ENCODE results near the gene USP35. TPM values are rescaled to one million over a fixed set of nuclear protein-coding genes. Genes with fewer than 3 reads are reported as not detected.
"Not testable (repeated sequence)": the region's sequence is repeated elsewhere in the genome, so short reads cannot be mapped to it uniquely, and the experiment has no call there.

Gene USP35
- total RNA-seq, 4 donors from 2014 or later = 7.1 to 14.5 (median 10.6) TPM

- ATAC-seq = peak; percentile 93
- WGBS, 2 donors (ENCODE audit: low coverage in 1 of 2) = 58 to 83% methylated on average over 2 to 9 of the region's 17 CpGs
- TF ChIP-seq POLR2AphosphoS5 (IDR thresholded peaks at IDR 0.05) (peak; percentile 57), POLR2A (IDR thresholded peaks at IDR 0.05) (no peak)
- Histone ChIP-seq H3K27ac (peak overlapping the region; percentile 26 to 84 (median 80)), H3K27me3 (no peaks in the 10 kb centered on the region), H3K9me3 (no peaks in the 10 kb centered on the region), H3K36me3 (peaks cover 0 to 23% of the 10 kb centered on the region in 2 donors), H3K4me3 (no peak overlapping the region), H3K4me1 (peaks cover 0 to 42% (median 8%) of the 10 kb centered on the region in 3 donors)
Observed at GRCh38 chr11:78168539-78169477, 19.9 kb upstream of the USP35 start.

DNA sequence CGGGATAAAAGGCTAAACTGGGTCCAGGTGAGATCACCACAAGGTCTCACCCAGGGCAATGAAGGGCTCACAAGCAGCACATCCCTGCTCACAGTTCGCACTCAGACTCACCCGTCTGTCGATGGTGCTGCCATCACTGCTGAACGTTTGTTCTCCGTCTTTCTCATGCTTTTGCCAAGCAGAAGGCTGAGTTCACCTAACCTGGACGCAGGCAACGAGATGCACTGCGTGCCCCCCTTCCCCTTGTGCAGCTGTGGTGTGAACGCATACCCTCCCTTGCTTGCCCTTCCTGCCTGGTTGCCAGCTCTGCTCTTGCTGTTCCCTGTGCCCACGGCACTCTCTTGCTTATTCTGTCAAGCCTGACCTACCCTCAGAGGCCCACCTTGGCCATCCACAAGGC lies 18.3 kb upstream of the USP35 start:
- peak overlapping the region in 3 of 4 donors; percentile 78 to 84 (median 82) for H3K27ac ChIP-seq
- no peak for ATAC-seq

DNA sequence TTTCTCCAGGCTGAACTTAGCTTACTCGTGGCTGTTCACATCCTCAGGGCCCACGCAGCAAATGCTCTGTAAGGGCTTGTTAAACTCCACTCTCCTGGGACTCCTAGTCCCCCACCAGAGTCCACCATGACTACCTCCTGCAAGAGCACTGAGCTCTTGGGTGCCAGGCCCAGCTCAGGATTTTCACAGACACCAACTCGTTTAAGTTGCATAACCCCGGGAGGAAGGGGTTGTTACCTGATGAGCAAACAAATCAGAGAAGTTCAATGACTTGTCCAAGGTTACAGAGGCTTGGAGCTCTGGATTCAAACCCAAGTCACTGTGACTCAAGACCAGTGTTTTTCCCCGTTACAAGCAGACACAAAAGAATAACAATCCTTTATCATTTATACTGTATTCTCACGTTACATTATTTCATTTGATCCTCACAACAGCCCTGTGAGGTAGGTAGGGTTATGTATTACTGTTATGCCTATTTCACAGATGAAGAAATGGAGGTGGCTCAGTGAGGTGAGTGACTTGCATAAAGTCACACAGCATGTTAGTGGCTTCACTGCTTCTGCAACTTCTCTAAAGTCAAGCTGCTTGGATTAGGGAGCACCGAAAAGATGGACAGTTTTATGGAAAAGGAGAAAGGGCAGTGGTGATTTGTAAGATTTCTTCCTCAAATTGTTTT lies 17.7 kb upstream of the USP35 start:
- H3K9me3 ChIP-seq = no peaks in the 10 kb centered on the region
- H3K4me3 ChIP-seq = no peak overlapping the region
- 75 to 83% methylated on average over 4 to 5 of the region's 7 CpGs for WGBS, 2 donors (ENCODE audit: low coverage in 1 of 2)
- H3K4me1 ChIP-seq = peaks cover 0 to 36% (median 8%) of the 10 kb centered on the region in 3 donors
- ATAC-seq = no peak
- H3K27ac ChIP-seq = peak overlapping the region in 2 of 4 donors; percentile 82 to 84
- TF ChIP-seq CTCF (IDR thresholded peaks at IDR 0.05) = no peak
- no peak for TF ChIP-seq POLR2AphosphoS5 (IDR thresholded peaks at IDR 0.05)
- no peak for TF ChIP-seq EP300 (IDR thresholded peaks at IDR 0.05)
- TF ChIP-seq POLR2A (IDR thresholded peaks at IDR 0.05) = no peak
- H3K27me3 ChIP-seq = no peaks in the 10 kb centered on the region
- peaks cover 0 to 32% of the 10 kb centered on the region in 2 donors for H3K36me3 ChIP-seq

More for the DNA sequence above, 18.3 kb upstream of the USP35 start:
- TF ChIP-seq POLR2A (IDR thresholded peaks at IDR 0.05) (no peak), EP300 (IDR thresholded peaks at IDR 0.05) (no peak), POLR2AphosphoS5 (IDR thresholded peaks at IDR 0.05) (no peak), CTCF (IDR thresholded peaks at IDR 0.05) (no peak)
- no peaks in the 10 kb centered on the region for H3K27me3 ChIP-seq
- peaks cover 0 to 32% of the 10 kb centered on the region in 2 donors for H3K36me3 ChIP-seq
- H3K9me3 ChIP-seq = no peaks in the 10 kb centered on the region
- 80 to 95% methylated on average over 4 to 10 of the region's 11 CpGs for WGBS, 2 donors (ENCODE audit: low coverage in 1 of 2)
- peaks cover 0 to 36% (median 8%) of the 10 kb centered on the region in 3 donors for H3K4me1 ChIP-seq
- no peak overlapping the region for H3K4me3 ChIP-seq

DNA sequence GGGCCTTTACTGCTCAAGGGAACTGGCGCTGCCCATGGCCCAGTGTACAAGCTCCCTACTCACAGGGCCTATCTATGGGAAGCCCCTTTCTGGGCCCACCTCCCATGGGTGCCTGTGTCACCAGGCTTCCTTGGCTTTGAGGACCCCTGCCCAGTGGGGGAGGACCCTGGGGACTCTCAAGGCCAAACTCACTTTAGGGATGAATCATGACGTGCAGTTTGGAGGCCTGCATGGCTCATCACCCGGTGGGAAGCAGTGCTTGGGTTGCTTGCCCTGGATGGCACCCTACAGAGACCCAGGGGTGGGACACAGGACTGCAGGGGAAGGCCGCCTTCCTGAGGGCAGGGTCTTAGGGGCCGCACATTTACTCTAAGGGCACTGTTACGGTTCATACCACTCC lies 16.8 kb upstream of the USP35 start:
- TF ChIP-seq EP300 (IDR thresholded peaks at IDR 0.05) = no peak
- TF ChIP-seq CTCF (IDR thresholded peaks at IDR 0.05) = no peak
- TF ChIP-seq POLR2AphosphoS5 (IDR thresholded peaks at IDR 0.05) = no peak
- no peak for TF ChIP-seq POLR2A (IDR thresholded peaks at IDR 0.05)
- Histone ChIP-seq H3K4me1 (peaks cover 0 to 34% (median 8%) of the 10 kb centered on the region in 3 donors), H3K9me3 (no peaks in the 10 kb centered on the region), H3K36me3 (peaks cover 0 to 39% of the 10 kb centered on the region in 2 donors), H3K27ac (no peak overlapping the region), H3K4me3 (no peak overlapping the region), H3K27me3 (no peaks in the 10 kb centered on the region)
- WGBS, 2 donors (ENCODE audit: low coverage in 1 of 2) = no CpG with 5 or more reads among the region's 6 CpGs
- ATAC-seq = no peak

DNA sequence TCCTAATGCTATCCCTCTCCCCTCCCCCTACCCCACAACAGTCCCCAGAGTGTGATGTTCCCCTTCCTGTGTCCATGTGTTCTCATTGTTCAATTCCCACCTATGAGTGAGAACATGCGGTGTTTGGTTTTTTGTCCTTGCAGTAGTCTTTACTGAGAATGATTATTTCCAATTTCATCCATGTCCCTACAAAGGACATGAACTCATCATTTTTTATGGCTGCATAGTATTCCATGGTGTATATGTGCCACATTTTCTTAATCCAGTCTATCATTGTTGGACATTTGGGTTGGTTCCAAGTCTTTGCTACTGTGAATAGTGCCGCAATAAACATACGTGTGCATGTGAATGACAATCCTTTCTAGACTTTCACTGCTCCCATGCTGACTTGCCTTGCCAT lies 12.9 kb upstream of the USP35 start:
- H3K9me3 ChIP-seq, H3K4me1 ChIP-seq, ATAC-seq, H3K27ac ChIP-seq, H3K27me3 ChIP-seq, H3K4me3 ChIP-seq: not testable (repeated sequence)
- 86 to 90% methylated on average over 1 to 2 of the region's 3 CpGs for WGBS, 2 donors (ENCODE audit: low coverage in 1 of 2)
- H3K36me3 ChIP-seq = peaks cover 0 to 49% of the 10 kb centered on the region in 2 donors
